Dermis microvascular lymphatic vessel endothelial cell (primary cell): Measurements from ENCODE around the gene CLEC7A. TPM values are rescaled to one million over a fixed set of nuclear protein-coding genes. Genes with fewer than 3 reads are reported as not detected.

Experiments used
- DNase-seq, 2 donors: peaks; one replicate each; pipeline versions ENCODE4 v3.0.0 to v3.0.0-alpha.2; 2010; ENCODE audit warnings: low read depth in 2 of 2
- total RNA-seq: library from RNA; depleted of rRNA; stranded (reverse); fragments of >200 nt; gene quantifications from 2 replicates; pipeline ENCODE4 v1.2.1, GENCODE V29; 2014

Gene CLEC7A
- total RNA-seq: 0.25 and 0.26 TPM in 2 replicates

DNA sequence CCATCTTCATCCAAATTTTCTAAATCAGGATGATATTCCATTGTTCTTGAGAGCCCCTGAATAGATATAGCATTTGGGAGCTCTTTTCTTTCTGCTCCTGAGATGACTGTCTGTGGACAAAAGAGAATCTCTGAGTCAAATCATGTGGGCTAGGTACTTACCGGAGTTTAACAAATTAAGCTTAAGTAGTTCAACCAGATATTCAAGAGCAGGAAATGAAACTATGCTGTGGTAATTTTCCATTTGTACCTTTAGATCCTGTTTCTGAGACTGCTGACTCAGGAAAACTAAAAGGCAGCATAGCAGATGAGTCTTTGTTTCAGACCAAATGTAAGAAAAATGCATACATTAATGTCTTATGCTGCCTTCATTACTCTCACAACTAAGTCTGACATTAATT lies at the start of gene CLEC7A:
Gene CLEC7A, minus strand, starts transcription at position 158 of the 400 bp plus-strand sequence. Its CDS starts 117 bp downstream, at position 41.
- peak in 1 of 2 donors; percentile 17 for DNase-seq

- DNase-seq: no peak
These were observed 49.8 kb upstream of the CLEC7A start for GRCh38 chr12:10179776-10180181.

DNA sequence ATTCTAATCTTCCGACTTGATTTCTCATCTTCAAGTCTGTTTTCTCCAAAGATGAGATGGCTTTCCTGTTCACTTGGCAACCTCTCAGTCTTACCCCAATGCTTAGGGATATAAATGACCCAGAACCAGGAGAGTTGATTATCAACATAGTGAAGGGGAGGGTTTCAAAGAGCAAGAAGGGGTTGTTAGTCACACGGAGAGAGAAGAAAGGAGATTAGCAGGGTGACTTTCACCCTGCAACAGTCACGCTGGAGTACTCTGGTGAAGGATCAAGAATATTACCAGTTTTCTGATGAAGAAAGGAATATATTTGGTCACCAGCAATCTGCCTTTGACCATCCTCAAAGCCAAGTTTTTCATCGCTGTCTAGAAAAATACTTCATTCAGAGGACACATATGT lies 48.8 kb upstream of the CLEC7A start, which contains the start of gene TMEM52B:
Gene TMEM52B, plus strand, starts transcription at position 212 of the 400 bp plus-strand sequence. CDS start 543 bp downstream, outside the sequence.
- no peak for DNase-seq

DNA sequence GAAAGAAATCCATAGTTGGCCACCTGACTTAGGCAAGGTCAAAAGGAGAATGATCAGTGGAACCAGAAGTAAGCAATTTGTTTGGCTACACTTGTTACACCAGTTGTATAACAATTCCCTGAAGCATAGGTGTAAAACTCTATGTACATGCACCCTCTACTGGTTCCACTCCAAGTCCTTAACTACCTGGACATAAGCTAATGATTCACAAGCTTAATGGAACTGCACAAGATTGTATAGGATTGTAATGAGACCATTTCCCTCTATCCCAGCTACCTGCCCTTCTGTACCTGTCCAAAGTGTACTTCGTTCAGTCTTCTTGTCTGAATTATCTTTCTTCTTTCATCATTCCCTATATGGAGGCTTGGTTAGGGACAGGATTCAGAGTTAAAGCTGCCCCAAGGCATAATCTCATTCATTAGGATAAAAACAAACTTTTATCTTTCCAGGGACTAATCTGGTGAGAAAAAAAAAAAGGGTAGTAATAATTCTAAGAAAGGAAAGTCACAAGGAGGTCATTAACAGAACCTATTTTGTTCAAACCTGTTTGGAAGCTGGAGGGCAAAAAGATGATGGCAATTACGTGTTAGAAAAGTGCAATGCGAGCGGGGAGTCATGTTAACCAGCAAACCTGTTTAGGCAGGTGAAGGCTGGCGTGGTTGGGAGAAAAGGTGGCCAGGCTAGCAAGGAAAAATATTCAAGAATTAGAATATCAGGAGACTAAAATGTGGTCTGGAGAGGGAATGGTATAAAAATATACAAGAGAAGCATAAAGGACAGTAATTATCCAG lies 46.0 kb upstream of the CLEC7A start:
- DNase-seq: no peak

- DNase-seq: no peak
These were observed 45.1 kb upstream of the CLEC7A start for GRCh38 chr12:10174986-10175614.

GRCh38 chr12:10171973-10172728 lies 42.2 kb upstream of the CLEC7A start, which contains the start of gene OLR1:
TSS of gene OLR1 (minus strand) at chr12:10172132. CDS start at chr12:10172077, 55 bp downstream.
- DNase-seq: no peak

DNA sequence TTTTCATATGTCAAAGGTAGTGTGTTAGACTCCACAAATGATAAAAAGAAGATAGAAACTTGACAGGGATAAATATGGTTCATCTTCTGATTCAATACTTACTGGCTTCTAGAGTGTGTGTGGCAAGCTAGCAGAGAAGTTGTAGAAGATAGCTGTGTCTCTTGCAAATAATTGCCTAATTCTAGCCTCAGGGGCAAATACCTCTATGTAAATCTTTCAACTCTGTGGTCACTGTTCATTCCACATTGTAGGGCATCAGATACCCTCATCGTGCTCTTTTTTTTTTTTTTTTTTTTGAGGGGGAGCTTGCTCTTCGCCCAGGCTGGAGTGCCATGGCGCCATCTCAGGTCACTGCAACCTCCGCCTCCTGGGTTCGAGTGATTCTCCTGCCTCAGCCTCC lies 40.2 kb upstream of the CLEC7A start:
- DNase-seq: no peak

DNA sequence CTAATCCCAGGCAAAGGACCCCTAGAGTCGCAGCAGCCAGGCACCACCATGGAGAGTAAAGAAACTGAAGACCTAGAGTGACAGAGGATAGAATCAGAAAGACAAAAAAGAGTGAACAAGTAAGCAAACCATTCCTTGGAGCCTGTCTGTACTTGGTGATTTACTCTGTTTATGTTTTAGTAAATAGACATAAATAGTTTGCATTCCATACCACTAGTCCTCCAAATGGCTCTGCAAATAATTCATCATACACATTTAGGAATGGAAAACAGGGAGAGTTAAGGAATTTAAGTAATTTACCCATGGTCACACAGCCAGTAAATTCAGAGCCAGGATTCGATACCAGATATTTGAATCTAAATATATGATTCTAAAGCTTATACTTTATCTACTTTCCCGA lies 39.1 kb upstream of the CLEC7A start:
- no peak for DNase-seq

- DNase-seq: no peak
These were observed 37.6 kb upstream of the CLEC7A start for GRCh38 chr12:10167599-10167998.

GRCh38 chr12:10165421-10165820 lies 35.4 kb upstream of the CLEC7A start:
- DNase-seq: no peak

GRCh38 chr12:10163084-10163483 lies 33.1 kb upstream of the CLEC7A start:
- no peak for DNase-seq

DNA sequence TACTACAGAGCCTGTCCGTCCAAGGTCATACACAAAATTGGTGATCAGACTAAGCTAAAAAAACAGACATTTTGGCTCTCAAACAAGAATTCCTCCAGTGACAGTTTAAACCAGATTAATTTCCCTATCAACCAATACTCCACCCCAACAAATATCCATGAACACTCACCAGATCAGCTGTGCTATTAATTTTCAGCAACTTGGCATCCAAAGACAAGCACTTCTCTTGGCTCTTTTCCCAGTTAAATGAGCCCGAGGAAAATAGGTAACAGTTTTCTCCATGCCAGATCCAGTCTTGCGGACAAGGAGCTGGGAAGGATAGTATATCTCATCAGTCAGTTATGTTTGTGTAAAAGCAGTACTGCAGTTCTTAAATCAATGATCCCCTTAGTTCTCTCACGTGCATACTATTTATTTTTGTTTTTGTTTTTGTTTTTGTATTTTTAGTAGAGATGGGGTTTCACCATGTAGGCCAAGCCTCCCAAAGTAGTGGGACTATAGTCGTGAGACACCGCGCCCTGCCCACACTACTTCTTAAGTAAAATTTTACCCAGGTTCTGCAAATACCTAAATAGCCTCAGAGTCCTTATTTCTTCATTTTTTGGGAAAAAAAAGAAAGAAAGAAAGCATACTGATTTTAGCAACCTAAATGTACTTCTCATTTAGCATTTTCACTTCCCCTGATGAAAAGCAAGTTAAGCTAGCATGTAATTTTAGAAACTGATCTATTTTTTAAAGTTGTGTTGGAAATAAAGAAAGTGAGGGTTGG lies 30.8 kb upstream of the CLEC7A start:
- no peak for DNase-seq

DNA sequence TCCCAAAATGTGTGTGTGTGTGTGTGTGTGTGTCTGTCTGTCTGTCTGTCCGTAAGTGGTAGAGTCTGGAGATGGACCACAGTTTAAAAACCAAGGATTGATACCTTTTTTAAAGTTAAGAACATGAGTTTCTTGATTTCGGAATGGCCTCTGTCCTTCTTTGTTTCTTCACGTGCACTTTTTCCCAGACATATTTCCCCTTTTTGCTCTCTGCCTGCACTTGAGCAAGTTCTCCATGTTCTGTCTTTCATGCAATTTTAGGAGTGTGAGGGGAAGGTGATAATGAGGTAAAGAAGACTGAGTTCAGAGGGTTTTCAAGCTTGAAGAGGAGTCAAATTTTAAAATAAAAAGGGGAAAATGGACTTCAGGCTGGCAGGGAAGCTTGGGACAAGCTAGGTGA lies 29.3 kb upstream of the CLEC7A start:
- no peak for DNase-seq

DNA sequence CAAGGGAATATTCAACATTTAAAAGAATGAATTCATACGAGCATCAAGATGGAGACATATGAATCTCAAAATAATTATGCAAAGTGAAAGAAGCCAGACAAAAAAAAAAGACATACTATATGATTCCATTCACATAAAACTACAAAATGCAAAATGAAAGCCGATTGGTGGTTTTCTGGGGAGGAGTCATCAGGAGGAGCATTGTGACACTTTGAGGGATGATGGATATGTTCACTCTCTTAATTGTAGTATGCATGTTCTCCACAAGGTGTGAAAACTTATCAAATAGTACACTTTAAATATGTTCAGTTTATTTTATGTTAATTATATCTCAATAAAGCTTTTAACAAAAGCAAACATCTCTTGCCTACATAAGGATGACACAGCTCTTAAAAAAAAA lies 28.4 kb upstream of the CLEC7A start:
- no peak for DNase-seq

- no peak for DNase-seq
These were observed 26.0 kb upstream of the CLEC7A start for GRCh38 chr12:10155966-10156365.

DNA sequence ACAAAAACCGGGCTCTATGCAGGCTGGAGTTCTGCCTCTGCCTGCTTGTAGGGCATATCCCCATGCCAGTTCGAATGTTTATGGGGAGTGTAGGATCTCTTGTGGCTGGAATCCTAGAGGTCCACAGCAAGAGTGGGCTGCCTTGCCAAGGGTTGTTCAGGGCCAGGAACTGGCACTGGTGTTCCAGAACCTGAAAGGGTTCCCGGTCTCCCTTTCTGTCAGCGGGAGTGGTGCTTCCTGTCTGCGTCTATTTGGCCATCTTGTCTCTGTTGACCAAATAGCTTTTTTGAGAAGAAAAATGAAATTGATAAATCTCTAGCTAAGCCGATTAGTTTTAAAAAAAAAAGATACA lies 24.1 kb upstream of the CLEC7A start:
- no peak for DNase-seq

DNA sequence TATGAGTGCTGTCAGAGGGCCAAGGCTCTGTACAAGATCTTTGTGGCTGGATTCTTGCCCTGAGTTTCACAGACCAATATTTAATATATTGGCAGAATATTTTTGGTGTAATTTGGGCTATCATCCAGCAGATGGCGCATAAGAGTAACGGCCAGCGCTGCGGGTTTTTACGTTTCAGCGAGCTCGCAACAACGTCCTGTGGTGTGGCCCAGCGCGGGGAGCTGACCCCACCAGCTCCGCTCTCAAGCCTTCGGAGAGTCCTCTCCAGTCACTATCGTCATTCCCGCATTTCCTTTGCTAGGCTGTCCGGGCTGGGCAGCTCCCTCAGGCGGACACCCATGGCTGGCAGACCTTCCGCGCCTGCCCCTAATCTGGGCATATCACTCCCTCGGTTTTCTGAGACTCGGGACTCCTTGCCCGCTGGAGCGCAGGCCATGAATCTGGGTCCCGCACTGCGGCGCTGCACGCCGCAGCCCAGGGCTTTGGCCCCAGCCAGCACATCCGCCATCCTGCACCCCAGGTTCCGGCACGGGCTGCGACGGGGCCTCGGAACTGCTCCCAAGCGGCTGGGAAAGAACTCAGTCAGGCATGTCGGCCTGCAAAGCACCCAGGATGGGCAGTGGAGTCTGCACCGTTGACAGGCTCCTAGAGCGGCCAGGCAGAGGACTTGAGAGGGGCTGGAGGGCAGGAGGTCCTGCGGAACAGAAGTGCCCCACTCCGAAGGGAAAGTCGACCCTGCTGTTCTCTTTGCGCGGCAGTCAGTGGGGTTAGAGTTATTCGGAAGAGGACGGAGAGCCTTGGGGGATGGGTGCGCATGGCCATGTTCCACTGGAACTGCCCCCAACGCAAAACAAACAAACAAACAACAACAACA lies 23.5 kb upstream of the CLEC7A start:
- peak; percentile 39 to 73 for DNase-seq

- DNase-seq: no peak
These were observed 21.6 kb upstream of the CLEC7A start for GRCh38 chr12:10151621-10152020.

- DNase-seq: no peak
These were observed 17.9 kb upstream of the CLEC7A start for GRCh38 chr12:10147714-10148403.
